ENCODE data around the gene STRADA.
"Not testable (repeated sequence)": the region's sequence is repeated elsewhere in the genome, so short reads cannot be mapped to it uniquely, and the experiment has no call there.

The STRADA gene

DNA sequence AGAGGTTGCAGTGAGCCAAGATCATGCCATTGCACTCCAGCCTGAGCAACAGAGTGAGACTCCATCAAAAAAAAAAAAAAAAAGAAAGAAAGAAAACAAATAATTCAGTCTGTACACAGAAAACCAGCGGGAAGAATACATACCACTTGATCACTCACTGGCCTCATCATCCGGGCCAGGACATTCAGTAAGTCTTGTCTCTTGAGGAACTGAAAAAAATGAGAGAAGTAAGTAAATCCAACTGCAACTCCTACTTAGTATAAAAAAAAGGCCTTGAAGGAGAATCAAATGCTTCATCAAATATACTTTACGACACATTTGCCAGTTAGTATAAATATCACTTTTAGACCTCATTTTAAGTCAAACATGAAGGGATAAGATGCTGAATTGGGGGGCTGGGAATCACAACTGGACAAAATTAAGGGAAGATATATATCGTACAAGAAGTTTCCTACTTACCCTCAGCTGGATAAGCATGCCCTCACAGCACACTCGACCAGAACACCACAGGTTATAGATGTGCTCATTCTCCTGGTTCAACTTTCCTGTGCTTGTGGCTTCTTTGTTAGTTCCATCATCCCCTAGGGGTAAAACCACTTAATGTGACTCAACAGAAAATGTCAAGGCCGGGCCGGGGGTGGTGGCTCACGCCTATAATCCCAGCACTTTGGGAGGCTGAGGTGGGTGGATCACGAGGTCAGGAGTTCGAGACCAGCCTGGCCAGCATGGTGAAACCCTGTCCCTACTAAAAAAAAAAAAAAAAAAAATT, 19.4 kb upstream of the STRADA start:
- FAIRE-seq, result peak; percentile 9
- DNase-seq (ENCODE audit: insufficient read length, low spot score), result no peak

DNA sequence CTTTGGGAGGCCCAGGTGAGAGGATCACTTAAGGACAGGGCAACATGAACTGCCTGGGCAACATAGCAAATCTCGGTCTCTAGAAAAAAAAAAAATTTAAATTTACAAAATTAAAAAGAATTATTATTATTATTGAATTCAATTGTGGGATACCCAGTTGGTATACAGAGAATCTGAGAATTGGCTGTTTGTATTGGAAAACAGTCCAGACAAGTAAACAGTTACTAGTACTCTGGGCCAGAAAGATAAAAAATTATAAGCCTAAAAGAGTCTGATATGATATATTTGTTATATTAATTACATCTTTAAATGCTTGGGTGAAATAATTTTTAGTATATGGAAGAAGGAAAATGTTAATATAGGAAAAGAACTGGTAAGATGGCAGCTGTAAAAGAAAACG, 16.8 kb upstream of the STRADA start:
- no peak for DNase-seq (ENCODE audit: insufficient read length, low spot score)
- no peak for FAIRE-seq

- FAIRE-seq (no peak), DNase-seq (ENCODE audit: insufficient read length, low spot score) (no peak)
These were observed 12.4 kb upstream of the STRADA start for GRCh38 chr17:63754046-63754445.

GRCh38 chr17:63753215-63753614, 11.6 kb upstream of the STRADA start:
- DNase-seq (ENCODE audit: insufficient read length, low spot score) (no peak), FAIRE-seq (no peak)

- no peak for DNase-seq (ENCODE audit: insufficient read length, low spot score)
- no peak for FAIRE-seq
These were observed 11.1 kb upstream of the STRADA start for GRCh38 chr17:63752707-63753106.

GRCh38 chr17:63751806-63752205, 10.2 kb upstream of the STRADA start:
- FAIRE-seq, result no peak
- DNase-seq (ENCODE audit: insufficient read length, low spot score), result no peak

DNA sequence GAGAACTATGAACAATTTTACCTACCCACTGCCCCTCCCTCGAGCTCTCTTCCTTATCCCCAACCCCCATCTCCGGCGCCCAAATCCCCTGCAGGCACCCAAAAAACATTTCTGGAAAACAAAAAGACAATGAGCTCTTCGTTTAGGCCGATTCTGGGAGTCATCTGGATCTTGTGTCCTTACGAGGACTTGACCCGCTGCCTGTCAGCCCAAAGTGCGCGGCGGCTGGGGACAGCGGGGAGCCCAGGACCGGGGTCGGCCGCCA, 524 bp downstream of the STRADA start:
- FAIRE-seq (no peak), DNase-seq (ENCODE audit: insufficient read length, low spot score) (no peak)

DNA sequence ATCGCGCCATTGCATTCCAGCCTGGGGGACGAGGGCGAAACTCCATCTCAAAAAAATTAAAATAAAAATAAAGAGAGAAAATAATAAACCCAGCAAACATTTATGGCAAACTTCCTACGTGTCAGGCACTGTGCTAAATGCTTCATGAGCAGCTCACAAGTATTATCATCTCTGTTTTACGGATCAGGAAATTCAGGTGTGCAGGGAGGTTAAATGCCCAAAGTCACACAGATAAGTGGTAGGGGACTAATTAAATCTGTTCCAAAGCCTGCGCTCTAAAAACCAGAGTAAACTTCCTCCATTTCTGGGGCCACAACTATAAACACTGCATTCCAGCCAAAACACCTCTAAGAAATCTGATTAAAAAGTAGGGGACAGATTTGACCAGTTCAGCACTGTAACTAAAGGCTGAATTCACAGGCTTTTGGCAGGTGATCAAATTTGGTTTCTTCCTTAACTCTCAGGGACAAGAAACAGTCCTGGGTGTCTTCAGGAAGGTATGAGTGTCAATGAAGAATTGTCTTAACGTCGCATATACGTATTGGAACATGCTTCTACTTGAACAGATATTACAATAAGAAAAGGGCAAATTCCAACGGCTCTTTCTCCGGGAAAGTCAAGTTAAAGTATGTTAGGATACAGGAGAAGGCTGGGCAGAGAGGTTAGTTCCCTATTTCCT, 996 bp downstream of the STRADA start:
- no peak for FAIRE-seq
- peak; percentile 13 for DNase-seq (ENCODE audit: insufficient read length, low spot score)

DNA sequence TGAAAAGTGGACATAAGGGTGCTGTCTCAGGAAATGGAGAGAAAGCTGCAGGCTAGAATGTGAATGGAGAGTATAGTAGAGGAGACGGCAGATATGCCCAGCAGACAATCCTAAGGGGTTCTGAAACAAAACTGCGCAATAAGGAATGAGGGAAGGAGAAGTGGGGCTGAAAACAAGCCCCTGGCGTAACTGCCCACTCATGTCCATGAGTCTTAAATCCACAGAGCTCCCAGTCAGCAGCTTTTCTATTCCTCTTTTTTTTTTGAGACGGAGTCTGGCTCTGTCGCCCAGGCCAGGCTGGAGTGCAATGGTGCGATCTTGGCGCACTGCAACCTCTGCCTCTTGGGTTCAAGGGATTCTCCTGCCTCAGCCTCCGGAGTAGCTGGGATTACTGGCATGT, 5.9 kb downstream of the STRADA start:
- DNase-seq (ENCODE audit: insufficient read length, low spot score), result no peak
- FAIRE-seq, result no peak

DNA sequence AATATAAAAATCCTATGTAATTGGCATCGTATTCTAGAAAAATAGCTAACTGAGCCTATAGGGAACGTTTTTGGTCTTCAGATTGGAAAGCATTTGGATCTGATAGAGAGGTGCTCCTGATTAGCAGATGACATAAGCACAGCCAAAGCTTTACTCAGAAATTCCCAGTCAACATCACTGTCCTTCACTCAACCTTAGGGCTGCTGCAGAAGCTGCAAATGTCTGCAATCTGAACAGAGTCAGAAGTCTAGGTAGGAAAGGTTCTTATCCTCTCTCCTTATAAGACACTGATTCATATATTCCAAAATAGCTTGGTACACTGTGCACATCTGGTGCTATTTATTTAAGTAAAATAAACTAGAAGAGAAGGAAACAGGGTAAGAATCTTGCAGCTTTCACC, 19.2 kb downstream of the STRADA start:
- no peak for DNase-seq (ENCODE audit: insufficient read length, low spot score)
- no peak for FAIRE-seq

DNA sequence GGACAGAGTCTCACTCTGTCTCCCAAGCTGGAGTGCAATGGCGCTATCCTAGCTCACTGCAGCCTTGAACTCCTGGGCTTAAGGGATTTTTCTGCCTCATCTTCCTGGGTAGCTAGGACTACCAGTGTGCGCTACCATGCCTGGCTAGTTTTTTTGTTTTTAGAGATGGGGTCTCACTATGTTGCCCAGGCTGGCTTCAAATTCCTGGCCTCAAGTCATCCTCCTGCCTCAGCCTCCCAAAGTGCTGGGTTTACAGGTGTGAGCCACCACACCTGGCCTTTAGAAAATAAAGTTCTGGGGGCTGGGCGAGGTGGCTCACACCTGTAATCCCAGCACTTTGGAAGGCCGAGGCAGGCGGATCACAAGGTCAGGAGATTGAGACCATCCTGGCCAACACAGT, 21.4 kb downstream of the STRADA start:
- DNase-seq (ENCODE audit: insufficient read length, low spot score); FAIRE-seq: not testable (repeated sequence)

DNA sequence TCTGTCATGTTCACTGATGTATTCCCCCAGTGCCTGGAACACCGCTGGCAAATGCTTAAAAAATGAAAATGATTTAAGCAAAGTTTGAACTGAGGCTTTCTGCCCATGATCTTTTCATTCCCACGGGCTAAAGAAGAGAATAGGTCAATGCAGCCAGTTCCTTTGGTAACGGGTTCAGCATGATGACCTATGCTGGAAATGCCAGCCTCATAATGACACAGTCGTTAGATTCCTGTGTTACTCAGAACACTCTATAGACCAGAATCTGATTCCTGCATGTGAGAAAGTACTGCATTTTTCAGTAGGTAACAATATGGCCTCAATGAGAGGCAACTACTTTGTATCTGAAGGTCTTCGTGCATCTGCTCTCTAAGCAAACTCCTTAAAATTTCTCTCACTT, 22.6 kb downstream of the STRADA start:
- FAIRE-seq, result no peak
- DNase-seq (ENCODE audit: insufficient read length, low spot score), result no peak

GRCh38 chr17:63716426-63716825, 25.2 kb downstream of the STRADA start:
- FAIRE-seq, result no peak

GRCh38 chr17:63714550-63715277, 26.9 kb downstream of the STRADA start:
- FAIRE-seq, result peak; percentile 4
- no peak for DNase-seq (ENCODE audit: insufficient read length, low spot score)

More at GRCh38 chr17:63716426-63716825, 25.2 kb downstream of the STRADA start:
- DNase-seq (ENCODE audit: insufficient read length, low spot score), result no peak

DNA sequence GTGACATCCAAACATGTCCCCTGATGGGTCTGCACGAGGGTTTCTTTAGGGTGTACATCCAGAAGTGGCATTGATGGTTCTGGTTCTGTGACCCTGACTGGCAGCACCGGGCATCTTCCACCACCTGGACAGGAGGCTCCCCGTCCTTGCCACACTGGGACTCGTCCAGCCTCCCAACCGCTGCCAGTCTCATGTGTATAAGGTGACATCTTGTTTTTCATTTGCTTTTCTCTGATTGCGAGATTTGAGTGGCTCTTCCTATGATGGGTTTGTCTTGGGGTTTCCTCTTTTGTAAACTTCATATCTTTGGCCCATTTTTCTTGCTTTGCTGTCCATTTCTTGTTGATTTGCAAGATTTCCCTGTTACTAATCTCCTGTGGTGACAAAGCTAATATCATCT, 32.5 kb downstream of the STRADA start:
- DNase-seq (ENCODE audit: insufficient read length, low spot score), result no peak
- no peak for FAIRE-seq

DNA sequence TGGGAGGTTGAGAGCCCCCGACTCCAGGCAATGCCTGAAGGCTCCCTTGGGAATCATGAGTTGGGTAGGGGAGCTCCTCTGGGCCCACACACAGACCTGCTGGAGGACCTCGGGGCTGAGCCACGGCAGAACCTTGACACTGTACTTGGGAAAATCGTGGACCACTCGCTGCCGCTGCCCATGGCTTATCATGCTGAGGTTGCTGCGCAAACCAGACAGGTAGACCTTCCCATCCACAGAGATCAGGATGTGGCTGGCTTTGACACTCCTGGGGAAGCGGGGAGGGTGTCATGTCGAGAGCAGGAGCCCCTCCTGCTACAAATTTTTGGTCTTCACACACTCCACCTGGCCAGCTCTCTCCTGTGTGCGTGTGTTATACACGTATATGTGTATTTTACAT, 34.4 kb downstream of the STRADA start:
- no peak for FAIRE-seq
- no peak for DNase-seq (ENCODE audit: insufficient read length, low spot score)

DNA sequence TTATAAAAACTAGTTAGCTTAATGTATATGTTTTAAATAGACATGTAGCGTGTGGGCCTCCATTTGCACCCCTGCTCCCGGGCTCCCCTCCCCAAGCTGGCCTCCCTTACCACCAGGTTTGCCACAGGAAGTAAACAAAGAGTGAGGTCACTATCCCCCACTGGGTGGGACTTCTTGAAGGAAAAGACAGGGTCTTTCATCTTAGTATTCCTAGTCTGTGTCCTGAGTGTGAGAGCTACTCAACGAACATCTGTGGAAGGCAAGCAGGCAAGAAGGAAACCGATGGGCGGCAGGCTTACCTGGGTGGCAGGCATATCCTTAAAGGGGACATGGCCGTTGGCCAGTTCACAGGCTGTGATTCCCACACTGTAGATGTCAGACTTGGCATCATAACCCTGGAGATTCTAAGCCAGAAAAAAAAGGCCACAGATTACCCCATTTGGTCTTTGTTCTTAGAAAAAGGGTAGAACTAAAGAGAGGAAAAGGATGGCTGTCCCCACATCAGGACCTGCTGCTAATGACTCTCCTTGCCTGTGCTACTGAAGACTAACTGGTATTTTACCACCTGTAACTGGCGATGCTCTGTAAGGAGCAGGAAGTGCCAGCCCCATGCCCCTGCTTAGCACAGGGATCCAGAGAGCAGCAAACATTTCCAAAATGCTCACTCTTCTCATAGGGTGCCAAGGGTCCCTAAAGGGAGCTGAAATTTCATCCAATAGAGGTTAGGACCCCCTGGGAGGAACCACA, 35.1 kb downstream of the STRADA start:
- no peak for DNase-seq (ENCODE audit: insufficient read length, low spot score)
- peak; percentile 63 for FAIRE-seq

GRCh38 chr17:63705657-63706056, 35.9 kb downstream of the STRADA start:
- FAIRE-seq, result no peak
- DNase-seq (ENCODE audit: insufficient read length, low spot score), result no peak

- DNase-seq (ENCODE audit: insufficient read length, low spot score), result no peak
- peak; percentile 16 for FAIRE-seq
These were observed 36.8 kb downstream of the STRADA start for GRCh38 chr17:63704836-63705235.

DNA sequence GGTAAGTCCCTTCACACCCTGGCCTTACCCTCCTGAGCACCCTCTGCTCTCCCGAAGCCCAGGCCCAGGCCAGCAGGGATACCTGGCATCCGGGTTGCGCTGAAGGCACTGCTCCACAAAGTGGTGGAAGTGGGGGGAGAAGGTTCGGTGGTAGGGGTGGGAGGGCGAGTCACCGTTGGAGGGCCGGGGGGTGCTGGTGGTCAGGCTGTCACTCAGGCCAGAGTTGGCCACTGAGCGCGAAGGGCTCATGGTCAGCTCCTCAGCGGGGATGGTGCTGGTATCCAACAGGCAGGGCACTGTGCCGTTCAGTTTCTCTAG, 37.4 kb downstream of the STRADA start:
- no peak for FAIRE-seq

GRCh38 chr17:63703556-63704258, 37.9 kb downstream of the STRADA start:
- DNase-seq (ENCODE audit: insufficient read length, low spot score) (no peak), FAIRE-seq (no peak)

More for the DNA sequence above, 37.4 kb downstream of the STRADA start:
- no peak for DNase-seq (ENCODE audit: insufficient read length, low spot score)

All from HTR-8/SVneo (cell line).